GM13977 (cell line): ENCODE data around the gene RAB30.

Experiments used
- DNase-seq: peaks from one replicate; pipeline ENCODE4 v3.0.0; 2012; ENCODE audit warnings: low spot score
- in situ Hi-C: fragments of 300-500 bp; cut with MboI; formaldehyde crosslinking; loops from one replicate; pipeline ENCODE4 v1.12.0; 2022; ENCODE audit warnings: low sequenced_read_pairs, low pct_unique_long_range_greater_than_20kb, mixed read lengths, inconsistent platforms; ENCODE audit not compliant: unreplicated experiment
- TF ChIP-seq, protein P1 (sequence below): IDR thresholded peaks from 2 replicates; pipeline ENCODE4 v1.5.1; 2012; ENCODE audit warnings: mild to moderate bottlenecking, control low read depth; ENCODE audit not compliant: insufficient read depth; ENCODE audit errors: extremely low read depth, missing control alignments

RAB30 gene

DNA sequence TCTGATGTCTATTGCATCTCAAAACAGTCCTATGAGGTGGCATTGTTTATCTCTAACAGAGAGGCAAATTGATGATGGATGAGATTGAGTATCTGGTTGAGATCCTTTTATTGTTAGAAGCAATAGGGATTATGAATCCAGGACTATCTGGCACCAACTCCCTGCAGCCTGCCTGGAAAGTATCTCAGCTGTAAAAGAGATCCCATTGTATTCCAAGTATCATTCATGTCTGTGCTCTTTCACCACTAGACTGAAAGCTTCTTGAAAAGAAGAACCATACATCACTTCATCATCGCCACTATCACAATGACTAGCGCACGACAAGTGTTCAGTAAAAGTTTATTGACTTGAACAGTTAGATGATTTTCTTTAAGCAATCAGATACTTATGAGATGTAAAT, 43.3 kb upstream of the RAB30 start:
- in situ Hi-C loops, result no loop called here
- TF ChIP-seq, protein P1, sequence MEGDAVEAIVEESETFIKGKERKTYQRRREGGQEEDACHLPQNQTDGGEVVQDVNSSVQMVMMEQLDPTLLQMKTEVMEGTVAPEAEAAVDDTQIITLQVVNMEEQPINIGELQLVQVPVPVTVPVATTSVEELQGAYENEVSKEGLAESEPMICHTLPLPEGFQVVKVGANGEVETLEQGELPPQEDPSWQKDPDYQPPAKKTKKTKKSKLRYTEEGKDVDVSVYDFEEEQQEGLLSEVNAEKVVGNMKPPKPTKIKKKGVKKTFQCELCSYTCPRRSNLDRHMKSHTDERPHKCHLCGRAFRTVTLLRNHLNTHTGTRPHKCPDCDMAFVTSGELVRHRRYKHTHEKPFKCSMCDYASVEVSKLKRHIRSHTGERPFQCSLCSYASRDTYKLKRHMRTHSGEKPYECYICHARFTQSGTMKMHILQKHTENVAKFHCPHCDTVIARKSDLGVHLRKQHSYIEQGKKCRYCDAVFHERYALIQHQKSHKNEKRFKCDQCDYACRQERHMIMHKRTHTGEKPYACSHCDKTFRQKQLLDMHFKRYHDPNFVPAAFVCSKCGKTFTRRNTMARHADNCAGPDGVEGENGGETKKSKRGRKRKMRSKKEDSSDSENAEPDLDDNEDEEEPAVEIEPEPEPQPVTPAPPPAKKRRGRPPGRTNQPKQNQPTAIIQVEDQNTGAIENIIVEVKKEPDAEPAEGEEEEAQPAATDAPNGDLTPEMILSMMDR, result no peak
- no peak for DNase-seq

- TF ChIP-seq, protein P1, result no peak
- in situ Hi-C loops, result no loop called here
- DNase-seq, result no peak
These were observed 41.2 kb upstream of the RAB30 start for GRCh38 chr11:83112886-83113285.

GRCh38 chr11:83105168-83105567, 33.5 kb upstream of the RAB30 start:
- DNase-seq, result no peak
- TF ChIP-seq, protein P1, result no peak
- in situ Hi-C loops, result no loop called here

DNA sequence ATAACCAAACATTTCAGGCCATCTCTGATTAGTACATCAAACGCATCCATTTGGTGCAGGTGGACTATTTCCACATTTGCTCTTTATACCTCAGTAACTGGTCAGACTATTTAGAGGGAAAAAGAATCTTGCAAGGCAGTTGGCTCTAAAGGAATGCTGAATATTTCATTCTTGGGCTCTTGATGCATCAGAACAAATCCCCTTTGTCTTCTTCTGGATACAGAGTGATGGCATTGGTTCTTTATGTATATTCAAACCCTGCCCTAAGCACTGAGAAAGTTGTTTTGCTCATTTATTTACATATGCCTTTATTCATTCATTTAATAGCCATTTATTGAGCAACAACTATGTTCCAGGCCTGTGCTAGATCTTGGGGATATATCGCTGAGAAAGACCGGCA, 31.1 kb upstream of the RAB30 start:
- in situ Hi-C loops, result no loop called here
- DNase-seq, result no peak
- TF ChIP-seq, protein P1, result no peak

- in situ Hi-C loops, result loop anchor here (25.0 kb wide), 1 partner anchor 615 kb away; no protein-coding TSS in a partner anchor
- no peak for DNase-seq
- TF ChIP-seq, protein P1, result no peak
These were observed 25.9 kb upstream of the RAB30 start for GRCh38 chr11:83097429-83098075.

GRCh38 chr11:83093634-83094033, 21.9 kb upstream of the RAB30 start:
- TF ChIP-seq, protein P1, result no peak
- in situ Hi-C loops, result loop anchor here (25.0 kb wide), 1 partner anchor 619 kb away; no protein-coding TSS in a partner anchor
- no peak for DNase-seq
